ENCODE results near the gene CLIC6. TPM values are rescaled to one million over a fixed set of nuclear protein-coding genes. Genes with fewer than 3 reads are reported as not detected.

The CLIC6 gene
- polyA plus RNA-seq, 2 of the 4 experiments (the other 2 are of a cell fraction): 0.01 to 0.08 TPM

- CTCF ChIA-PET: no interaction called here
- WGBS (ENCODE audit: missing lambda C conversion rate): 0% methylated on average over 1 of the region's 1 CpG
- DNase-seq (ENCODE audit: low read depth in 1 of 2, low spot score in 1 of 2) (no peak), ATAC-seq (no peak), FAIRE-seq (no peak)
- H3K4me1 ChIP-seq: no peaks in the 10 kb centered on the region
- TF ChIP-seq POLR2AphosphoS2 (conservative IDR thresholded peaks at IDR 0.05; ENCODE audit: low read length) (no peak), RCOR1 (IDR thresholded peaks at IDR 0.05; ENCODE audit: low read depth, low read length) (no peak), ATOH8 (CRISPR knock-in tag; IDR thresholded peaks at IDR 0.05; ENCODE audit: low read depth) (no peak), E2F6 (IDR thresholded peaks at IDR 0.05; ENCODE audit: borderline replicate concordance, low read depth) (no peak), ELK1 (IDR thresholded peaks at IDR 0.05; ENCODE audit: low read depth, low read length) (no peak), KDM5A (IDR thresholded peaks at IDR 0.05) (no peak), HES2 (IDR thresholded peaks at IDR 0.05) (no peak), REST (IDR thresholded peaks at IDR 0.05) (no peak), PHF8 (IDR thresholded peaks at IDR 0.05; ENCODE audit: borderline replicate concordance, low read depth) (no peak), ZSCAN20 (CRISPR knock-in tag; IDR thresholded peaks at IDR 0.05) (no peak), NPAS2 (CRISPR knock-in tag; IDR thresholded peaks at IDR 0.05; ENCODE audit: borderline replicate concordance) (no peak), ESRRA (IDR thresholded peaks at IDR 0.05; ENCODE audit: borderline replicate concordance, low read length) (no peak), FOSL2 (IDR thresholded peaks at IDR 0.05) (no peak), FOSL2 (CRISPR knock-in tag; IDR thresholded peaks at IDR 0.05) (no peak), HEYL (CRISPR knock-in tag; IDR thresholded peaks at IDR 0.05) (no peak), SMC3 (IDR thresholded peaks at IDR 0.05) (no peak), HDAC2 (IDR thresholded peaks at IDR 0.05) (no peak), CHD2 (IDR thresholded peaks at IDR 0.05; ENCODE audit: low read length, partially characterized antibody) (no peak), NFE2L2 (conservative IDR thresholded peaks at IDR 0.05; ENCODE audit: low read length) (no peak)
- no peaks in the 10 kb centered on the region for H3K9me3 ChIP-seq
- H3K27ac ChIP-seq: no peak overlapping the region
- POLR2A ChIA-PET: no interaction called here
- H3K4me2 ChIP-seq: no peak overlapping the region
- H3K4me3 ChIP-seq: no peak overlapping the region
These were observed 17.8 kb upstream of the CLIC6 start for GRCh38 chr21:34650861-34651431.

GRCh38 chr21:34651642-34652041 lies 17.2 kb upstream of the CLIC6 start:
- ATAC-seq (no peak), FAIRE-seq (no peak), DNase-seq (ENCODE audit: low read depth in 1 of 2, low spot score in 1 of 2) (no peak)
- no peak for TF ChIP-seq MAZ (IDR thresholded peaks at IDR 0.05; ENCODE audit: borderline replicate concordance, low read depth, low read length)
- TF ChIP-seq FOSL2 (IDR thresholded peaks at IDR 0.05): no peak
- TF ChIP-seq FOSL2 (CRISPR knock-in tag; IDR thresholded peaks at IDR 0.05): no peak
- TF ChIP-seq BCL3 (IDR thresholded peaks at IDR 0.05): no peak
- TF ChIP-seq CBX8 (IDR thresholded peaks at IDR 0.05): no peak
- no peak for TF ChIP-seq GATA3 (IDR thresholded peaks at IDR 0.05; ENCODE audit: borderline replicate concordance)
- no peak for TF ChIP-seq HDAC2 (IDR thresholded peaks at IDR 0.05)
- TF ChIP-seq ZC3H11A (IDR thresholded peaks at IDR 0.05): no peak
- no peak for TF ChIP-seq E2F6 (IDR thresholded peaks at IDR 0.05; ENCODE audit: borderline replicate concordance, low read depth)
- no peak for TF ChIP-seq EP300 (IDR thresholded peaks at IDR 0.05)
- TF ChIP-seq REST (IDR thresholded peaks at IDR 0.05): no peak
- TF ChIP-seq POLR2A (IDR thresholded peaks at IDR 0.05; ENCODE audit: low read length): no peak
- ChIA-PET POLR2A (no interaction called here), CTCF (interaction anchor here (0.9 kb wide), 1 partner anchor 42 kb away, joined by 4 read pairs; no protein-coding TSS in a partner anchor)
- H3K9me3 ChIP-seq: no peaks in the 10 kb centered on the region
- H3K27ac ChIP-seq: no peak overlapping the region
- H3K4me2 ChIP-seq: no peak overlapping the region
- H3K4me1 ChIP-seq: no peaks in the 10 kb centered on the region
- WGBS (ENCODE audit: missing lambda C conversion rate): 33% methylated on average over 1 of the region's 1 CpG
- H3K4me3 ChIP-seq: no peak overlapping the region
